SIG-M5 treated with dmso at 0.1 percent for 504 hours (cell line): ENCODE measurements around the gene KYAT1.

Experiments used
- DNase-seq: peaks from one replicate; lab custom pipeline; 2025; ENCODE audit not compliant: unreplicated experiment; lab: John Stamatoyannopoulos, UW

Gene KYAT1

GRCh38 chr9:128786681-128787601 lies 94.8 kb downstream of the KYAT1 start, which contains the start of gene TBC1D13:
TBC1D13 (plus strand) TSS chr9:128787253; CDS start chr9:128787354, 101 bp downstream.
- DNase-seq, result peak; percentile 88

GRCh38 chr9:128785427-128785826 lies 96.3 kb downstream of the KYAT1 start:
- DNase-seq, result no peak
